ENCODE results near the gene UGT2A2.
"Not testable (repeated sequence)": the region's sequence is repeated elsewhere in the genome, so short reads cannot be mapped to it uniquely, and the experiment has no call there.

Gene UGT2A2

GRCh38 chr4:69639542-69639941 is at the start of gene UGT2A2:
Gene UGT2A2, minus strand, starts transcription at chr4:69639642. Its CDS starts 2 bp downstream, at chr4:69639640.
- DNase-seq (ENCODE audit: low read depth in 2 of 2): no peak

- no peak for DNase-seq (ENCODE audit: low read depth in 2 of 2)
Observed at GRCh38 chr4:69684804-69685203, 45.4 kb upstream of the UGT2A2 start.

- no peak for DNase-seq (ENCODE audit: low read depth in 2 of 2)
Observed at GRCh38 chr4:69668680-69669079, 29.2 kb upstream of the UGT2A2 start.

- DNase-seq (ENCODE audit: low read depth in 2 of 2): not testable (repeated sequence)
Observed at GRCh38 chr4:69664009-69664408, 24.6 kb upstream of the UGT2A2 start.

- not testable (repeated sequence) for DNase-seq (ENCODE audit: low read depth in 2 of 2)
Observed at GRCh38 chr4:69661130-69661803, 21.8 kb upstream of the UGT2A2 start.

GRCh38 chr4:69658133-69658532 is 18.7 kb upstream of the UGT2A2 start:
- no peak for DNase-seq (ENCODE audit: low read depth in 2 of 2)

- DNase-seq (ENCODE audit: low read depth in 2 of 2): no peak
Observed at GRCh38 chr4:69656653-69657158, 17.3 kb upstream of the UGT2A2 start.

- DNase-seq (ENCODE audit: low read depth in 2 of 2): no peak
Observed at GRCh38 chr4:69653147-69653546, 13.7 kb upstream of the UGT2A2 start, which contains the start of gene UGT2A1. Gene UGT2A1, minus strand, starts transcription at chr4:69653247. Its CDS starts 5,603 bp downstream, at chr4:69647644.

- no peak for DNase-seq (ENCODE audit: low read depth in 2 of 2)
Observed at GRCh38 chr4:69650872-69651271, 11.4 kb upstream of the UGT2A2 start.

- DNase-seq (ENCODE audit: low read depth in 2 of 2): no peak
Observed at GRCh38 chr4:69649629-69650028, 10.2 kb upstream of the UGT2A2 start.

GRCh38 chr4:69649207-69649606 is 9.8 kb upstream of the UGT2A2 start:
- no peak for DNase-seq (ENCODE audit: low read depth in 2 of 2)

- DNase-seq (ENCODE audit: low read depth in 2 of 2): no peak
Observed at GRCh38 chr4:69642961-69643360, 3.5 kb upstream of the UGT2A2 start.

- DNase-seq (ENCODE audit: low read depth in 2 of 2): no peak
Observed at GRCh38 chr4:69640289-69640688, 847 bp upstream of the UGT2A2 start.

- DNase-seq (ENCODE audit: low read depth in 2 of 2): no peak
Observed at GRCh38 chr4:69617083-69617694, 22.3 kb downstream of the UGT2A2 start.

- no peak for DNase-seq (ENCODE audit: low read depth in 2 of 2)
Observed at GRCh38 chr4:69610484-69610883, 29.0 kb downstream of the UGT2A2 start.

GRCh38 chr4:69601065-69601464 is 38.4 kb downstream of the UGT2A2 start:
- no peak for DNase-seq (ENCODE audit: low read depth in 2 of 2)

GRCh38 chr4:69600013-69600412 is 39.4 kb downstream of the UGT2A2 start:
- no peak for DNase-seq (ENCODE audit: low read depth in 2 of 2)

GRCh38 chr4:69594382-69594781 is 45.1 kb downstream of the UGT2A2 start:
- no peak for DNase-seq (ENCODE audit: low read depth in 2 of 2)

- no peak for DNase-seq (ENCODE audit: low read depth in 2 of 2)
Observed at GRCh38 chr4:69591364-69591763, 48.1 kb downstream of the UGT2A2 start.

GRCh38 chr4:69589884-69590283 is 49.6 kb downstream of the UGT2A2 start:
- no peak for DNase-seq (ENCODE audit: low read depth in 2 of 2)

GRCh38 chr4:69584135-69584534 is 55.3 kb downstream of the UGT2A2 start:
- DNase-seq (ENCODE audit: low read depth in 2 of 2): no peak

GRCh38 chr4:69583543-69583942 is 55.9 kb downstream of the UGT2A2 start:
- no peak for DNase-seq (ENCODE audit: low read depth in 2 of 2)

GRCh38 chr4:69577245-69577644 is 62.2 kb downstream of the UGT2A2 start:
- DNase-seq (ENCODE audit: low read depth in 2 of 2): no peak

Measured in stimulated activated CD4-positive, alpha-beta T cell treated with anti-CD3 and anti-CD28 coated beads, Interleukin-15, amount 100 ng/mL, for 48 hours (primary cell).